SIG-M5 treated with dmso at 0.1 percent for 504 hours (cell line): ENCODE results near the gene DNAH12.
"Not testable (repeated sequence)": the region's sequence is repeated elsewhere in the genome, so short reads cannot be mapped to it uniquely, and the experiment has no call there.

Experiments
- DNase-seq: peaks from one replicate; lab custom pipeline; 2025; ENCODE audit not compliant: unreplicated experiment; lab: John Stamatoyannopoulos, UW

Gene DNAH12

GRCh38 chr3:57335283-57335938 lies 208.7 kb downstream of the DNAH12 start:
- DNase-seq: no peak

DNA sequence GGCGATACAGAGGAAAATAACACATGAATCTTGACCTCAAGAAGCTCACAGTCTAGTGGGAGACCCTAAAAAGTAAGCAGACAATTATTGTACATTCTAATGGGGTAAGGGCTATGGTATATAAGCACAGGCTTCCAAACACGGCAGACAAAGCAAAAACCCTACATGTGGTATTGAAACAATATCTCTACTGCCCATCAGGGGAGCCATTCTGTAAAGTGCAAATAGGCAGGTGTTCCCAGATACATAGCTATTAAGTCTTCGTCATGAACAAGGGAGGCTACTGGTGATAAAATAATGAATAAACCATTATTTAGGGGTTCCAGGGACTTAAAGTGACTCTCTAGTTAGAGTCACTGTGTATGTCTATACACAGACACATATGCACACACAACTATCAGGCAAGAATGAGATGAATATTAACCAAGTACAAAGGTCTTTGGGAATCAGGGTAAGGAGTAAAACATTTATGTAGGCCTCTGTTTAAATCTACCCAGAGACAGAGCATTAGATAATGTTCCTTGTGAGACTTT lies 213.0 kb downstream of the DNAH12 start:
- no peak for DNase-seq

GRCh38 chr3:57326498-57326897 lies 217.6 kb downstream of the DNAH12 start:
- not testable (repeated sequence) for DNase-seq

DNA sequence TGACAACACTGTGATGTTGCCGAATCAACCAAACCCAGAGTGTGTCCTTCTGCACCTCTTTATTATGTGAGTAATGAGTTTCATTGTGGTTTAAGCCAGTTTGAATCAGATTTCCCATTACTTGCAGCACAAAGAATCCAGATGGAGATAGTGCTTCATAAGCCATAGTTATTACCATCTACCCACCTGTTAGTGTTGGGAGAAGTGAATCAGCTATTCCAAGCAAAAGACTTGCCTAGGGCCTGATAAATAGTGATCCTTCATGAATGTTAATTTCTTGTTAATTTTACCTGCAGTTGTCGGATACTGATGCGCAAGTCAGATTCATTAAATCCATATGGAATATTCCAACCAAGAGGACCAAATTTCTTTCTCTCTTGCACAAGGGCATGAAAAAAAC lies 229.9 kb downstream of the DNAH12 start:
- no peak for DNase-seq

DNA sequence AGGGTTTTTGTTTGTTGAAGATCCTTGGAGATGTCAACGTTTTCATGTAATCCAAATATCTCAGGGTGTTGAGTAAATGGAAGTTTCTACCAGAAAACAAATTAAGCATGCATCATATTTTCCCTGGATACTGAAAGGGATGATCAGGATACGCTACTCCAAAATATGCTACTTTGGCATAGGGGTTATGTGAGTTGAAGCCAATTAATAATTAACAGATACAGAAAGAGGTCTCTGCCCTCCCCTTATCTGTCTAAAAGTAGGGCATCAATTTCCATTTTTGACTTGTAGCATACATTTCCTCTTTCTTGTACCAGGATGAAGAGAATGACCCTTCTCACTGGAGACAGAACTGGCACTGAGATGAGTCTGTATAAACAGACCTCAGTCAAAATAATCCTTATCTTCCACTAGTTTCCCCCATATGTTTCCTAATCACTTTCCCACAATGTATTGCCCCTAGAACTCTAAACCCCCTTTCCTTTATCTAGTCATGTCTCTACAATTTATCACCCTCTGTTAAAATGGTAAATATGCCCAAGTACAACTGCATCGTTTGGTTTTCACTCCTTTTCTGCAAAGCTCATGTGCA lies 234.3 kb downstream of the DNAH12 start:
- DNase-seq: no peak

DNA sequence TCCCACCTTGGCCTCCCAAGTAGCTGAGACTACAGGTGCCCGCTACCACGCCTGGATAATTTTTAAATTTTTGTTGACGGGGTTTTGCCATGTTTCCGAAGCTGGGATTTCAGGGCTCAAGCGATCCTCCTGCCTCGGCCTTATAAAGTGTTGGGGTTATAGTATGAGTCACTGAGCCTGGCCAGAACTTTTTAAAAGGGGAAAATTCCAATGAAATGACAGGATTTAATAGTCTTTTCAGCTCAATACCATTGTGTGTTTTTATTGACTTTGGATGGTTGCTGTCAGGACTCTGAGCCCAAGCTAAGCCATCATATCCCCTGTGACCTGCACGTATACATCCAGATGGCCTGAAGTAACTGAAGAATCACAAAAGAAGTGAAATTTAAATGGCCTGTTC lies 240.6 kb downstream of the DNAH12 start:
- not testable (repeated sequence) for DNase-seq

DNA sequence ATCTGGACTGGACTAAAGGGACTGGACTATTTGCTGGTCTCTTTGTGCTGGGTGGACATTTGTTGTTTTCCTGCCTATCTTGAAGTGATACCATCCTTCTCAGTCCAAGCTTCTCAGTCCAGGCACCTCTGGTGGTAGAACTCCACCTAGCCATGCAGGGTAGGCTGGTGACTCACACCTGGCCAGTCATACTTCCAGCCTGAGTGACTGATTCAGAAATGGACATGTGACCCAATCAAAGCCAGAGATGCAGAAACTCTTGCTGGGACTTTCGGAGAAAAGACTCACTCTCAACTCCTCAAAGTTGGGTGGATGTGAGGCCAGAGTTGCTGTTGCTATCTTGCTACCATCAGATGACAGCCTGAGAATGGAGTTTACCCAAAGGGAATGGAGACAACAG lies 246.1 kb downstream of the DNAH12 start:
- no peak for DNase-seq

DNA sequence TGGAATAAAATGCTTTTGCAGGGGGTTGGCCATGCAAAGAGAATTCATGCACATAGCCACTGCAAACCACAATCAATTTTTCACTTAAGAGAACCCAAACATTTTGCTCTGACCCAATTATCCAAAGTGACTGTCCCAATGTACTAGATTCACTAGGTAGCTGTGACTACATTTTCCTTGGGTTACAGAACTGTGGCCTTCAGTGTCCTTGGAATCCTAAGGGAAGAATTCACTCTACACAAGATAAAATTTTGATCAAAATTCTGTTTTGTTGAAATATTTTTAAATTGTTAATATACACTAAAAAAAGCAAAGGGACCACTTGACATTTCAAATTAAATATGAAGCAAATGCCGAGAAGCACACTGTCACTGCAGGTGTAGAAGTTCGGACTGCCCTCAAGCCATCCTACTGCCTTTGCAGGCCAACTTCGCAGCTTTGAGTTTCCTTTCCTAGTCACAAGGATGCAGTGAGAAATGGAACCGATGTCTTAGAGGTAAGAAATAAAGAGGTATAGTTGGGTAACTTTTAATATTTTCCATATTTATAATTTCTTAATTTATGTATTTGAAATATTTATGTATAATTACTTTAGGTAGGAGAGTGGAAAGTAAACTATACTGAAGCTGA lies 251.1 kb downstream of the DNAH12 start:
- DNase-seq: no peak

GRCh38 chr3:57292159-57292896 lies 251.8 kb downstream of the DNAH12 start, which contains the start of gene ASB14:
TSS of gene ASB14 (minus strand) at chr3:57292685. CDS start at chr3:57292033, 652 bp downstream.
- DNase-seq: no peak

DNA sequence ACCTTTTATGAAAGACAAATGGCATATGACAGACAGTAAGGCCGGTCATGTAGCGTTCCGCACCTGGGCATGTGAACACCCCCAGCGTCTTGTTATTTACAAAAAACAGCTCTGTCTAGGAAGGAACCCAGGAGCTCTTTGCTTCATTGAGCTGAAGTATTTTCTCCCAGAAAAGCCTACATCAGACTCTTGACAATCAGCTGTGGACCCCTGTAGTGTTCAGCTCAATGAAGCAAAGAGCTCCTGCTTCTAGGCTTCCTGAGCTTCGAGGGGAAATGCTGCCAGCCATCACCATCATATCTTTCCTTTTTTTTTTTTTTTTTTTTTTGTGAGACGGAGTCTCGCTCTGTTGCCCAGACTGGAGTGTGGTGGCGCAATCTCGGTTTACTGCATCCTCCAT lies 255.7 kb downstream of the DNAH12 start:
- DNase-seq: no peak

GRCh38 chr3:57287205-57287604 lies 256.9 kb downstream of the DNAH12 start:
- no peak for DNase-seq

DNA sequence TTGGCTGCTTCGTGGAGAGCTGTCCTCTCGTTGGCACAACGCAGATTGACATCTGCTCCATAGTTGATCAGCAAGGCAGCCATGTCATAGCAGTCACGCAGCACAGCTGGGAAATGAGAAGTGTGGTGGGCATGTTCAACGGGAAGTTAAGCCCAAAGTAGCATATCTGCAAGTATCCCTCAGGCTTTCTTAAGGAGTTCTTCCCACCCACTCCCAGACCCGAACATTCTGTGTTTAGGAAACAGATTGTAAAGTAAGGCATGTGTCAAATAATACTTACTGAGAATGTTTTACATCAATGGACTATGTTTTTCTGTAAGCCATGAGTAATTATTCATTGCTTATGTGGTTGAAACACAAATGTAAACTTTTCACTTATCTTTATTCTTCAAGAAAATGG lies 260.8 kb downstream of the DNAH12 start:
- DNase-seq: no peak

- no peak for DNase-seq
These were observed 262.4 kb downstream of the DNAH12 start for GRCh38 chr3:57281715-57282114.

- no peak for DNase-seq
These were observed 264.5 kb downstream of the DNAH12 start for GRCh38 chr3:57279685-57280084.

GRCh38 chr3:57278237-57278636 lies 265.9 kb downstream of the DNAH12 start:
- no peak for DNase-seq

DNA sequence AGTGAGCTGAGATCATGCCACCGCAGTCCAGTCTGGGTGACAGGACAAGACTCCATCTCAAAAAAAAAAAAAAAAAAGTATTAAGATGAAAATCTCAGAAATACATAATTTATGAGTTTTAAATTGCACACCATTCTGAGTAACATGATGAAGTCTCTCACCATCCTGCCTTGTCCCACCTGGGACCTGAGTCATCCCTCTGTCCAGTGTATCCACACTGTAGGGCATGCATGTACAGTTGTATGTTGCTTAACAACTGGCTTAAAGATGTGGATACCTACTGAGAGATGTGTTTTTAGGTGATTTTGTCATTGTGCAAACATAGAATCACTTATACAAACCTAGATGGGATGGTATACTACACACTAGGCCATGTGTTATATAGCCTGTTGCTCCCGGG lies 268.8 kb downstream of the DNAH12 start:
- no peak for DNase-seq

DNA sequence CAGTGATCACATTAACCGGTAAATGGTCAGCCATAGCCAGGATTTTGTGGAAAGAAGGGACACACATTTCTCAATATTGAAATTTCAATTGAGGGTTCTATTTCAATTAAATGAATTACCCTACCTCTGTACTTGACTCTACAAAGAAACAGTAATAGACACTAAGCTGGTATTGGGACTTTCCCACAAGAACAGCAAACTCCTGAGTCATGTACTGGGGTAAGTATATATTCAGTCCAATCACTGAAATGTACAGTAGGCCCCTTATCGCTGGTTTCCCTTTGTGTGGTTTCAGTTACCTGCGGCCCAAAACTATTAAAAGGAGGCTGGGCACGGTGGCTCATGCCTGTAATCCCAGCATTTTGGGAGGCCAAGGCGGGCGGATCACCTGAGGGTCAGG lies 269.3 kb downstream of the DNAH12 start:
- no peak for DNase-seq

DNA sequence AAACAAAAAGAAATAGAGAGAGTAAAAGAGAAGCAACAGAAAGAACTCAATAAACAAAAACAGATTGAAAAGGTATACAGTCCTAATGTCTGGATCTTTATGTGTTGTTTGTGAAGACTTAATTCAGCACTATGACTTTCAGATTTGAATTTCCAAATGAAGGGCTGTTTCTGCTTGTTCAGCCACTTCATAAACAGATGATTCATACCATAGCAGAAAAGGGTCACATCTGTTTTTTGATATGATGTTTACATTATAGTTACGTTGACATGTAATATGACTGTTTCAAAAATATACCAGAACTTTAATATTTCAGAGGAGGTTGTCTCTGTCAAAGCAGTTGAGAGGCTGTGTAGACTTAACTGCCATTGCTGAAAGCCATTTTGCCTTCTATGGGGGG lies 275.7 kb downstream of the DNAH12 start:
- DNase-seq: no peak

GRCh38 chr3:57261929-57262328 lies 282.2 kb downstream of the DNAH12 start:
- DNase-seq: no peak

DNA sequence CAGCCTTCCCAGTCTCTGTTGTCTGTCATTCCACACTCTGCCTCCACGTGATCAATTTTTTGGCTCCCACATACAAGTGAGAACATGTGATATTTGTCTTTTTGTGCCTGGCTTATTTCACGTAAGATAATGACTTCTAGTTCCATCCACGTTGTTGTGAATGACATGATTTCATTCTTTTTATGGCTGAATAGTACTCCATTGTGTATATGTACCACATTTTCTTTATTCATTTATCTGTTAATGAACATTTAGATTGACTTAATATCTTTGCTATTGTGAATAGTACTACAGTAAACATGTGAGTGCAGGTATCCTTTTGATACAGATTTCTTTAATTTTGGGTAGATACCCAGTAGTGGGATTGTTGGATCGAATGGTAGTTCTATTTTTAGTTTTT lies 283.0 kb downstream of the DNAH12 start:
- no peak for DNase-seq

DNA sequence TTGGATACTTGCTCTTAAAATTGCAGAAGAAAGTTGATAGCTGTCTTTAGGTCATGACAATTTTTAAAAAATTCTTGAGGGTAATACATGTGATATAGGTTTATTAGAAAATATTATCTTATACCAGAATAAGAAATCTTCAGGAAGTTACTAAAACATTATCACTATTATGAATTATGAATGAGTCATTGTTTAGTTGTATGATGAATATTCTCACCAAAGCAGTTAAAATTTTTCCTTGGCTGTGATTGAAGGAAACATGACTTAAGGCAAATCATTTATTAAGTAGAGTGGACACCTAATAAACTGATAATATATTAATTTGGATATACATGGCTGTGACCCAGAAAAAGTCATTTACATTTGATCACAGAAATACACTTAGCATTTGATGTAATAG lies 286.5 kb downstream of the DNAH12 start:
- DNase-seq: no peak

DNA sequence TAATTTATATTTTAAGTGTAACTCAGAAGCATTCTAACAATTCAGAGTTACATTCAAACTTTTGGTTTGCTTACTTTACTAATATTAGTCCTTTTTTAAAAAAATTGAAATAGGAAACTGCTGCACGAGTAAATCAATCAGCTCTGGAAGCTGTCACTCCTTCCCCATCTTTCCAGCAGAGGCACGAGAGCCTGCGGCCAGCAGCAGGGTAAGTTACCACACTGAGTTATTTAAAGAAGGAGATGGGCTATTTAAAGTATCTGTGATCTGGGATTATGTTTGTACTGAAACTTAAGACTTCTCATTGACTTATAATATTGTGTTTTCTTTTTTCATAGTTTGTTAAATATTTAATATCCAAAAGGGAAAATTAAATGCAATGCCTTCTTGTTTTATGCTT lies 287.3 kb downstream of the DNAH12 start:
- DNase-seq: no peak
